HepG2 (cell line): ENCODE results near the gene MSH3. TPM values are rescaled to one million over a fixed set of nuclear protein-coding genes. Genes with fewer than 3 reads are reported as not detected.
A peak's percentile ranks its signal among the peaks of the same experiment; 100 is the strongest.

Experiments
- ATAC-seq: fragments of 200-7000 bp; cut with Tn5 transposase; 3 replicates; pipeline ENCODE4 v1.9.1; 2020; ENCODE audit warnings: mild to moderate bottlenecking, moderate library complexity
- Bru-seq: library from RNA; stranded (reverse); fragments of 400-500 nt; gene quantifications from one replicate; lab custom pipeline; 2021; lab: Mats Ljungman, UMichigan
- BruChase-seq, 2 experiments: library from RNA; stranded (reverse); fragments of 400-500 nt; gene quantifications; one replicate each; lab custom pipeline; 2021; lab: Mats Ljungman, UMichigan
- BruUV-seq: library from RNA; stranded (reverse); fragments of 400-500 nt; replicated peaks from 2 replicates; lab custom pipeline; 2021; lab: Mats Ljungman, UMichigan
- CTCF ChIA-PET: fragments of 300-600 bp; formaldehyde crosslinking; extraction: SDS; loops from one replicate; lab custom pipeline; 2021; ENCODE audit warnings: low total read pairs, inconsistent platforms, low intra/inter-chr PET ratio; lab: Yijun Ruan, JAX
- POLR2A ChIA-PET: fragments of 350-600 bp; sonication (Branson Sonifier 250); formaldehyde crosslinking; loops from one replicate; lab custom pipeline; 2020; ENCODE audit warnings: antibody characterized with exemption, inconsistent platforms; lab: Yijun Ruan, JAX
- DNase-seq: peaks from one replicate; pipeline ENCODE4 v3.0.0-alpha.2; 2015; ENCODE audit warnings: low spot score
- FAIRE-seq: peaks from 3 replicates; lab custom pipeline; 2011; peaks lifted over from hg19 to GRCh38; lab: Jason Lieb, UNC
- H2AFZ ChIP-seq: one replicate; pipeline ENCODE4 v1.6.1; 2011; ENCODE audit warnings: low read length, inconsistent platforms
- H3K27ac ChIP-seq: fragments of 300-600 bp; 3 replicates; pipeline ENCODE4 v1.8.0; 2011; ENCODE audit warnings: mixed run types, mild to moderate bottlenecking, mixed read lengths, low read length, inconsistent platforms; ENCODE audit not compliant: insufficient read depth; ENCODE audit errors: extremely low read length
- H3K27me3 ChIP-seq, 2 experiments: fragments of 200-600 bp in 1 of 2; 2 replicates in 1 of 2; 3 replicates in 1 of 2; pipeline versions ENCODE4 v1.6.0 to v1.8.0; 2011; ENCODE audit warnings: low read length in 2 of 2, mild to moderate bottlenecking in 2 of 2, moderate library complexity in 2 of 2, inconsistent platforms in 1 of 2; ENCODE audit not compliant: insufficient read depth in 2 of 2, control insufficient read depth in 1 of 2
- H3K36me3 ChIP-seq, 2 experiments: fragments of 200-600 bp in 1 of 2; replicated peaks in 1 of 2; 2 replicates in 1 of 2; 3 replicates in 1 of 2; pipeline versions ENCODE4 v1.5.1 to v1.8.0; 2011; ENCODE audit warnings: low read length in 2 of 2, inconsistent platforms in 1 of 2; ENCODE audit not compliant: insufficient read depth in 2 of 2, control insufficient read depth in 1 of 2
- H3K4me1 ChIP-seq: 2 replicates; pipeline ENCODE4 v1.5.1; 2012; ENCODE audit warnings: low read length, inconsistent platforms; ENCODE audit not compliant: insufficient read depth
- H3K4me2 ChIP-seq: 2 replicates; pipeline ENCODE4 v1.6.0; 2011; ENCODE audit warnings: low read depth, low read length, inconsistent platforms
- H3K4me3 ChIP-seq, 3 experiments: fragments of 200-600 bp in 1 of 3; sonication (generic), shearing (Covaris generic) in 1 of 3; replicated peaks in 1 of 3; 2 replicates each; pipeline ENCODE4 v1.5.1; 2011 to 2016; ENCODE audit warnings: low read length in 3 of 3, inconsistent platforms in 2 of 3, low read depth in 2 of 3, mild to moderate bottlenecking in 2 of 3, control low read depth in 1 of 3, mixed read lengths in 1 of 3; ENCODE audit not compliant: insufficient read depth in 1 of 3
- H3K79me2 ChIP-seq: one replicate; pipeline ENCODE4 v1.6.1; 2011; ENCODE audit warnings: low read length, inconsistent platforms; ENCODE audit not compliant: insufficient read depth
- H3K9ac ChIP-seq: 2 replicates; pipeline ENCODE4 v1.6.0; 2011; ENCODE audit warnings: mild to moderate bottlenecking, low read depth, low read length, inconsistent platforms; ENCODE audit not compliant: insufficient read depth
- H3K9me3 ChIP-seq: 2 replicates; pipeline ENCODE4 v1.5.1; 2012; ENCODE audit warnings: mild to moderate bottlenecking, low read length
- H4K20me1 ChIP-seq: 2 replicates; pipeline ENCODE4 v1.6.0; 2011; ENCODE audit warnings: inconsistent platforms, mild to moderate bottlenecking, low read length, moderate library complexity; ENCODE audit not compliant: insufficient read depth
- CCDC6 ChIP-seq: sonication (generic); formaldehyde crosslinking; IDR thresholded peaks from 2 replicates; pipeline ENCODE4 v1.8.1; 2022; ENCODE audit warnings: mild to moderate bottlenecking, missing genetic modification reagents, moderate library complexity
- HMGXB3 ChIP-seq: sonication (generic); formaldehyde crosslinking; IDR thresholded peaks from 2 replicates; pipeline ENCODE4 v1.4.0; 2020; ENCODE audit warnings: missing genetic modification reagents, borderline replicate concordance
- MED13 ChIP-seq: sonication (generic); formaldehyde crosslinking; IDR thresholded peaks from 2 replicates; pipeline ENCODE4 v1.5.0; 2020; ENCODE audit warnings: missing genetic modification reagents
- POLR2G ChIP-seq: fragments of 200-400 bp; formaldehyde crosslinking; IDR thresholded peaks from 2 replicates; pipeline ENCODE4 v1.6.1; 2018; ENCODE audit warnings: mild to moderate bottlenecking, low read depth, low read length, moderate library complexity
- RFXANK ChIP-seq: IDR thresholded peaks from 2 replicates; pipeline ENCODE4 v1.6.1; 2016
- SMAD1 ChIP-seq: sonication (generic); formaldehyde crosslinking; IDR thresholded peaks from 2 replicates; pipeline ENCODE4 v1.4.0; 2020; ENCODE audit warnings: missing genetic modification reagents, low read depth, mild to moderate bottlenecking, borderline replicate concordance
- TFAP4 ChIP-seq: sonication (generic); IDR thresholded peaks from 2 replicates; pipeline ENCODE4 v1.6.1; 2016; ENCODE audit warnings: low read depth, borderline replicate concordance
- ZBTB37 ChIP-seq: sonication (generic); formaldehyde crosslinking; IDR thresholded peaks from 2 replicates; pipeline ENCODE4 v1.4.0; 2020; ENCODE audit warnings: mild to moderate bottlenecking, missing genetic modification reagents
- ZSCAN21 ChIP-seq: sonication (generic); formaldehyde crosslinking; IDR thresholded peaks from 2 replicates; pipeline ENCODE4 v1.8.0; 2022; ENCODE audit warnings: mild to moderate bottlenecking, missing genetic modification reagents, moderate library complexity, borderline replicate concordance
- WGBS: methylation state at CpG from one replicate; pipeline ENCODE4 v1.1.6; 2017; ENCODE audit warnings: low lambda C conversion rate; 5-methylcytosine and 5-hydroxymethylcytosine counted together
- in situ Hi-C: cut with HindIII; loops from 2 replicates; pipeline ENCODE4 v1.10.0; 2017; ENCODE audit warnings: low pct_unique_long_range_greater_than_20kb; ENCODE audit not compliant: extremely low pct_ligation_motif_present
- intact Hi-C: fragments of 100-400 bp; cut with micrococcal nuclease; formaldehyde crosslinking; loops from one replicate; pipeline ENCODE4 v1.10.0; 2022; ENCODE audit not compliant: unreplicated experiment
- long read RNA-seq, 2 experiments: library from RNA in 1 of 2; library from polyadenylated mRNA in 1 of 2; stranded (forward) in 1 of 2; unstranded in 1 of 2; transcript quantifications; one replicate each; pipeline ENCODE4 v2.0.0, GENCODE V29; 2019 to 2022
- polyA minus RNA-seq, 3 experiments: library from RNA; depleted of rRNA, polyadenylated mRNA; stranded (reverse); fragments of >200 nt; gene quantifications; 2 replicates each; pipeline ENCODE4 v1.2.3, GENCODE V29; 2011; ENCODE audit warnings: low replicate concordance in 1 of 3
- polyA plus RNA-seq, 8 experiments: library from polyadenylated mRNA; depleted of rRNA in 3 of 8; stranded (reverse) in 7 of 8; unstranded in 1 of 8; fragments of >200 nt; fragmentation: Illumina TruSeq in 4 of 8; extraction: Trizol in 4 of 8; gene quantifications; 2 replicates each; pipeline versions ENCODE4 v1.2.1 to v1.2.3, GENCODE V29; 2011 to 2016; ENCODE audit warnings: low read depth in 4 of 8, missing spikeins in 1 of 8, mixed read lengths in 1 of 8; ENCODE audit not compliant: insufficient read depth in 1 of 8
- total RNA-seq, 5 experiments: library from RNA; depleted of rRNA; stranded (reverse); fragments of >200 nt; fragmentation: Illumina TruSeq; extraction: Trizol; gene quantifications; 2 replicates each; pipeline ENCODE4 v1.2.3, GENCODE V29; 2016; ENCODE audit warnings: low read depth in 1 of 5

The MSH3 gene
- total RNA-seq (2016; rRNA removed; fragmentation: Illumina TruSeq; extraction: Trizol) (16.4 and 19.6 TPM in 2 replicates), polyA plus RNA-seq (2011; rRNA removed) (2.9 and 4.0 TPM in 2 replicates), polyA minus RNA-seq (2011; rRNA and poly(A)+ RNA removed; ENCODE audit: low replicate concordance) (4.5 and 8.0 TPM in 2 replicates), Bru-seq, nascent RNA (percentile 67 among the genes with signal in this experiment), BruChase-seq, experiment 1, labeled RNA remaining after a 6-hour chase (percentile 56 among the genes with signal in this experiment), BruChase-seq, experiment 2, labeled RNA remaining after a 2-hour chase (percentile 58 among the genes with signal in this experiment)
- 21.1 and 23.7 TPM in 2 replicates for total RNA-seq (2016; cell fraction: cytosol; rRNA removed; fragmentation: Illumina TruSeq; extraction: Trizol; ENCODE audit: low read depth)
- total RNA-seq (2016; cell fraction: insoluble cytoplasmic fraction; rRNA removed; fragmentation: Illumina TruSeq; extraction: Trizol) = 15.4 and 19.9 TPM in 2 replicates
- 14.0 TPM in 2 replicates for total RNA-seq (2016; cell fraction: membrane; rRNA removed; fragmentation: Illumina TruSeq; extraction: Trizol)
- total RNA-seq (2016; cell fraction: nucleus; rRNA removed; fragmentation: Illumina TruSeq; extraction: Trizol) = 23.0 and 25.3 TPM in 2 replicates
- 1.9 and 2.5 TPM in 2 replicates for polyA plus RNA-seq (2011; cell fraction: cytosol; rRNA removed)
- polyA plus RNA-seq (2011; cell fraction: nucleus; rRNA removed) = 1.6 and 1.7 TPM in 2 replicates
- 5.0 and 6.0 TPM in 2 replicates for polyA plus RNA-seq (2012)
- 0.79 and 0.83 TPM in 2 replicates for polyA plus RNA-seq (2016; cell fraction: cytosol; fragmentation: Illumina TruSeq; extraction: Trizol; ENCODE audit: low read depth)
- 11.2 and 11.9 TPM in 2 replicates for polyA plus RNA-seq (2016; cell fraction: insoluble cytoplasmic fraction; fragmentation: Illumina TruSeq; extraction: Trizol; ENCODE audit: low read depth)
- 2.0 and 2.1 TPM in 2 replicates for polyA plus RNA-seq (2016; cell fraction: membrane; fragmentation: Illumina TruSeq; extraction: Trizol; ENCODE audit: low read depth)
- polyA plus RNA-seq (2016; cell fraction: nucleus; fragmentation: Illumina TruSeq; extraction: Trizol; ENCODE audit: insufficient read depth, low read depth) = 6.7 and 7.3 TPM in 2 replicates
- 6.8 and 7.2 TPM in 2 replicates for polyA minus RNA-seq (2011; cell fraction: cytosol; rRNA and poly(A)+ RNA removed)
- 25.1 and 28.5 TPM in 2 replicates for polyA minus RNA-seq (2011; cell fraction: nucleus; rRNA and poly(A)+ RNA removed)
- long read RNA-seq, experiment 1, full-length matches to known transcripts = 1 of 11 reads
- long read RNA-seq, experiment 1, partial matches to known transcripts = 10 of 11 reads
- long read RNA-seq, experiment 1, other reads (novel, unspliced or antisense) = 0 of 11 reads
- long read RNA-seq, experiment 2, full-length matches to known transcripts = 4 of 11 reads
- long read RNA-seq, experiment 2, partial matches to known transcripts = 4 of 11 reads
- long read RNA-seq, experiment 2, other reads (novel, unspliced or antisense) = 3 of 11 reads

GRCh38 chr5:80654391-80655230, at the start of gene MSH3, which contains the start of gene DHFR:
Gene MSH3 (plus strand): TSS chr5:80654652. CDS start chr5:80654728, 76 bp downstream.
Gene DHFR (minus strand): TSS chr5:80654983. CDS start chr5:80654489, 494 bp downstream.
- FAIRE-seq (peak; percentile 63), DNase-seq (peak; percentile 90), ATAC-seq (peak; percentile 84)
- CTCF ChIA-PET = no interaction called here
- peak within 1 kb of the TSS; percentile 82 to 92 (median 82) for H3K4me3 ChIP-seq
- POLR2A ChIA-PET = interaction anchor here (0.7 to 2.4 kb wide), 11 partner anchors 8 to 1681 kb away, joined by 3 to 28 read pairs (median 3); partner anchors contain the start of gene ZFYVE16
- H3K4me1 ChIP-seq = peaks cover 26% of the 10 kb centered on the region
- H2AFZ ChIP-seq = no peak within 1 kb of the TSS
- H3K36me3 ChIP-seq = peaks cover 5 to 19% of the 10 kb centered on the region in 2 experiments; a peak in 4 of 5 replicates
- intact Hi-C loops = loop anchor here (2.0 to 10.0 kb wide), 4 partner anchors 60 to 307 kb away; partner anchors contain the start of gene FAM151B
- no peaks in the 10 kb centered on the region for H3K27me3 ChIP-seq
- H3K27ac ChIP-seq = peak within 1 kb of the TSS; percentile 96
- peaks cover 9% of the 10 kb centered on the region; the same call in 1 of the 2 replicates for H4K20me1 ChIP-seq
- H3K9me3 ChIP-seq = no peaks in the 10 kb centered on the region
- H3K4me2 ChIP-seq = peak within 1 kb of the TSS; percentile 80
- H3K9ac ChIP-seq = peak within 1 kb of the TSS; percentile 88
- peaks cover 24% of the 10 kb centered on the region for H3K79me2 ChIP-seq
- no TSS peak for BruUV-seq
- in situ Hi-C loops = no loop called here
- 0% methylated on average over 18 of the region's 74 CpGs for WGBS
- TF ChIP-seq ZSCAN21 = peak; percentile 85
- TF ChIP-seq MED13 = 0 out of 2 replicates have a peak, but pooled peaks have one; percentile 21
- 0 out of 2 replicates have a peak, but pooled peaks have one; percentile 33 for TF ChIP-seq HMGXB3
- no peak for TF ChIP-seq RFXANK (CRISPR knock-in tag)
- TF ChIP-seq SMAD1 (CRISPR knock-in tag) = 0 out of 2 replicates have a peak, but pooled peaks have one; percentile 80
- TF ChIP-seq ZBTB37 = no peak
- TF ChIP-seq TFAP4 = peak; percentile 53; the same call in 1 of the 2 replicates
- peak; percentile 86 for TF ChIP-seq POLR2G
- peak; percentile 59; the same call in 1 of the 2 replicates for TF ChIP-seq CCDC6
